RWPE2 (cell line): Measurements from ENCODE around the gene KLHL1.

ENCODE experiments used
- ATAC-seq: fragments of 200-7000 bp; cut with Tn5 transposase; 3 replicates; pipeline ENCODE4 v1.9.1; 2021; ENCODE audit warnings: low read depth
- DNase-seq: peaks from one replicate; pipeline ENCODE4 v3.0.0-alpha.2; 2020; ENCODE audit warnings: low spot score
- H3K27ac ChIP-seq: fragments of 450-650 bp; 2 replicates; pipeline ENCODE4 v1.5.1; 2017; ENCODE audit warnings: mild to moderate bottlenecking; ENCODE audit not compliant: poor library complexity, severe bottlenecking
- H3K27me3 ChIP-seq: fragments of 250-450 bp; sonication (Bioruptor Pico); 2 replicates; pipeline ENCODE4 v1.5.1; 2021; ENCODE audit warnings: mild to moderate bottlenecking, moderate library complexity; ENCODE audit not compliant: insufficient read depth, poor library complexity, severe bottlenecking
- H3K36me3 ChIP-seq: fragments of 250-450 bp; sonication (Bioruptor Pico); 2 replicates; pipeline ENCODE4 v1.5.1; 2020; ENCODE audit warnings: low read depth, mild to moderate bottlenecking, moderate library complexity
- H3K4me1 ChIP-seq: fragments of 250-450 bp; sonication (Bioruptor Pico); 2 replicates; pipeline ENCODE4 v1.5.1; 2021; ENCODE audit warnings: mild to moderate bottlenecking, moderate library complexity; ENCODE audit not compliant: insufficient read depth, poor library complexity, severe bottlenecking
- H3K4me3 ChIP-seq: fragments of 250-450 bp; sonication (Bioruptor Pico); 2 replicates; pipeline ENCODE4 v1.5.1; 2021; ENCODE audit warnings: mild to moderate bottlenecking, moderate library complexity; ENCODE audit not compliant: severe bottlenecking
- H3K9me3 ChIP-seq: fragments of 250-450 bp; sonication (Bioruptor Pico); 2 replicates; pipeline ENCODE4 v1.5.1; 2021; ENCODE audit warnings: mild to moderate bottlenecking, moderate library complexity; ENCODE audit not compliant: severe bottlenecking
- TF ChIP-seq, protein P1 (sequence below): fragments of 450-650 bp; IDR thresholded peaks from one replicate; pipeline ENCODE4 v1.5.1; 2017; ENCODE audit warnings: mild to moderate bottlenecking, moderate library complexity; ENCODE audit not compliant: poor library complexity, severe bottlenecking

The KLHL1 gene

DNA sequence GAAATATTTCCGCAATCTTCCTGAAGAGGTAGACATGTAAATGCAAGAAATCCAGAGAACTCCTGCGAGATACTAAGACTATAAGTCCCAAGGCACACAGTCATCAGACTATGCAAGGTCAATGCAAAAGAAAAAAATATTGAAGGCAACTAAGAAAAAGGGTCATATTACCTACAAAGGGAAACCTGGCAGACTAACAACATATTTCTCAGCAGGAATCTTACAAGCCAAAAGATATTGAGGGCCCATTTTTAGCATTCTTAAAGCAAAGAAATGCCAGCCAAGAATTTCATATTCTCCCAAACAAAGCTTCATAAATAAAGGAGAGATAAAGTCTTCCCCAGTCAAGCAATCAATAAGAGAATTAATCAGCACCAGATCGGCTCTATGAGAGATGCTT is 299.1 kb downstream of the KLHL1 start:
- no peak overlapping the region for H3K4me3 ChIP-seq
- H3K9me3 ChIP-seq, result no peaks in the 10 kb centered on the region
- no peak for ATAC-seq
- H3K27me3 ChIP-seq, result no peaks in the 10 kb centered on the region
- H3K36me3 ChIP-seq, result no peaks in the 10 kb centered on the region
- H3K27ac ChIP-seq, result no peak overlapping the region
- DNase-seq, result no peak
- TF ChIP-seq, protein P1, sequence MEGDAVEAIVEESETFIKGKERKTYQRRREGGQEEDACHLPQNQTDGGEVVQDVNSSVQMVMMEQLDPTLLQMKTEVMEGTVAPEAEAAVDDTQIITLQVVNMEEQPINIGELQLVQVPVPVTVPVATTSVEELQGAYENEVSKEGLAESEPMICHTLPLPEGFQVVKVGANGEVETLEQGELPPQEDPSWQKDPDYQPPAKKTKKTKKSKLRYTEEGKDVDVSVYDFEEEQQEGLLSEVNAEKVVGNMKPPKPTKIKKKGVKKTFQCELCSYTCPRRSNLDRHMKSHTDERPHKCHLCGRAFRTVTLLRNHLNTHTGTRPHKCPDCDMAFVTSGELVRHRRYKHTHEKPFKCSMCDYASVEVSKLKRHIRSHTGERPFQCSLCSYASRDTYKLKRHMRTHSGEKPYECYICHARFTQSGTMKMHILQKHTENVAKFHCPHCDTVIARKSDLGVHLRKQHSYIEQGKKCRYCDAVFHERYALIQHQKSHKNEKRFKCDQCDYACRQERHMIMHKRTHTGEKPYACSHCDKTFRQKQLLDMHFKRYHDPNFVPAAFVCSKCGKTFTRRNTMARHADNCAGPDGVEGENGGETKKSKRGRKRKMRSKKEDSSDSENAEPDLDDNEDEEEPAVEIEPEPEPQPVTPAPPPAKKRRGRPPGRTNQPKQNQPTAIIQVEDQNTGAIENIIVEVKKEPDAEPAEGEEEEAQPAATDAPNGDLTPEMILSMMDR, result no peak
- H3K4me1 ChIP-seq, result no peaks in the 10 kb centered on the region

DNA sequence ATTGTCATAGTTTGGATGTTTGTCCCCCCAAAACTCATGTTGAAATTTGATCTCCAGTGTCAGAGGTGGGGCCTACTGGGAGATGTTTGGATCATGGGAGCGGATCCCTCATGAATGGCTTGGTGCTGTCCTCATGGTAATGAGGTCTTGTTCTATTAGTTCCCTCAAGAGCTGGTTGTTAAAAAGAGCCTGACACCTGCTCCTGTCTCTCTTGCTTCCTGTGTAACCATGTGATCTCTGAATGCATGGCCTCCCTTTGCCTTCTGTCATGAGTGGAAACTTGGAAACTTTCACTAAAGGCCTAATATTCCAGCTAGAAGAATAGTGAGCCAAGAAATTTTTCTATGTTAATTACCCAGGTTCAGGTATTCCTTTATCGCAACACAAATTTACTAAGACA is 312.0 kb downstream of the KLHL1 start:
- TF ChIP-seq, protein P1, result no peak
- H3K4me3 ChIP-seq, result no peak overlapping the region
- no peak for ATAC-seq

DNA sequence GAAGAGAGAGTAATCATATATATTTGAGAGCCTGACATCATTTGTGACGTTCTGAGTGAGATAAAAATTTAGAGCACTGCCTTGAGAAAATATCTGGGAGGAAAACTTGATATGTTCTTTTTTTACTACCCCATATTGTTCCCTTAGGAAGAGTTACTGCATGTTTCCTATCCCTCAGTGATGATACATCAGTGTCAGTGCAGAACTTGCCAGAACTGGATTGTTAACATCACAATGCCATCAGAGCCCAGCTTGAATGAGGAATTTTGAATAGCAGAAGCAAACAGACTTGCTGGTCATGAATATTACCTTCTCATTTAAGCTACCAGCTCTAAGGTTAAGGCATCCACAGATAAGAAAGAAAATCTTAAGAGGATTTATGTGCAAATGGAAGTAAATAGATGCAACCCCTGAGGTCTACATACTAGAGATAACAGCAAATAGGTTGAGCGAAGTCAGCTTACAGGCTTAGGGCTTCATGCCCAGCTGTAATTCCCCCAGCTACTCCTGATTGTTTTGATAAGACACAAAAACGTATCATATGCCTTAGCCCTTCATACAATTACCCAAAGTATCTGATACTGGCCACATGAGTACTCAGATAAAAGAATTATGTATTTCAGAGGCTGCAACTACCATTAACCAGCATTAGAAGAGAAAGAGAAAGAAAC is 314.3 kb downstream of the KLHL1 start:
- no peak for ATAC-seq

More for the DNA sequence above, 312.0 kb downstream of the KLHL1 start:
- no peak for DNase-seq
- Histone ChIP-seq H3K9me3 (no peaks in the 10 kb centered on the region), H3K27ac (no peak overlapping the region), H3K36me3 (no peaks in the 10 kb centered on the region), H3K4me1 (no peaks in the 10 kb centered on the region), H3K27me3 (no peaks in the 10 kb centered on the region)

DNA sequence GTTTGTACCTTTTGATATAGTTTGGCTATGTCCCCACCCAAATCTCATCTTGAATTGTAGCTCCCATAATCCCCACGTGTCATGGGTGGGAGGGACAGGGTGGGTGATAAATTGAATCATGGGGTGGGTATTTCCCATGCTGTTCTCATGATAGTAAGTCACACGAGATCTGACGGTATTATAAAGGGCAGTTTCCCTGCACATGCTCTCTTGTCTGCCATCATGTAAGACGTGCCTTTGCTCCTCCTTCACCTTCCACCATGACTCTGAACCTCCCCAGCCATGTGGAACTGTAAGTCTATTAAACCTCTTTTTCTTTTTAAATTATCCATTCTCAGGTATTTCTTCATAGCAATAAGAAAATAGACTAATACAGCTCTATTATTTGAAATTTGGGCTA is 331.3 kb downstream of the KLHL1 start:
- Histone ChIP-seq H3K4me1 (no peaks in the 10 kb centered on the region), H3K27ac (no peak overlapping the region), H3K36me3 (no peaks in the 10 kb centered on the region), H3K9me3 (no peaks in the 10 kb centered on the region), H3K27me3 (no peaks in the 10 kb centered on the region), H3K4me3 (no peak overlapping the region)
- ATAC-seq (no peak), DNase-seq (no peak)
- TF ChIP-seq, protein P1, result no peak

More for the DNA sequence above, 314.3 kb downstream of the KLHL1 start:
- TF ChIP-seq, protein P1, result no peak
- H3K9me3 ChIP-seq, result no peaks in the 10 kb centered on the region
- DNase-seq, result no peak
- H3K4me1 ChIP-seq, result no peaks in the 10 kb centered on the region
- H3K27ac ChIP-seq, result no peak overlapping the region
- no peaks in the 10 kb centered on the region for H3K27me3 ChIP-seq
- no peak overlapping the region for H3K4me3 ChIP-seq
- no peaks in the 10 kb centered on the region for H3K36me3 ChIP-seq

DNA sequence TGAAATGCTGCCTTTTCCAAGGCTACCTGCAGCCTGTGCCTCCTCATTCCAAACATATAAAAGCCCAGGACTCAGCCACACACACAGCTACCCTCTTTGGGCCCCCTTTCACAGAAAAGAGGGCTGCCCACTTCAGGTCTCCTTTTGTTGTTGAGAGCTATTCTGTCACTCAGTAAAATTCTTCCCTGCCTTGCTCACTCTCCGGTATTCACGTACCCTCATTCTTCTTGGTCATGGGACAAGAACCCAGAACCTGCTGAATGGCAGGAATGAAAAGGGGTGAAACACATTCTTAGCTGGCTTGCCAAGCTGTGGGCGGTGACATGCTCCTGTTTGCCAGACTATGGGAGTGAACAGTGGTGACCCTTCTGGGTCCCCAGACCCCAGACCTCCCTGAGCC is 338.6 kb downstream of the KLHL1 start:
- Histone ChIP-seq H3K27ac (no peak overlapping the region), H3K27me3 (no peaks in the 10 kb centered on the region), H3K36me3 (no peaks in the 10 kb centered on the region), H3K9me3 (no peaks in the 10 kb centered on the region), H3K4me3 (no peak overlapping the region), H3K4me1 (no peaks in the 10 kb centered on the region)
- no peak for ATAC-seq
- no peak for DNase-seq
- TF ChIP-seq, protein P1, result no peak
